GM12865 (cell line): ENCODE data around the gene LGALS8.
"Not testable (repeated sequence)": the region's sequence is repeated elsewhere in the genome, so short reads cannot be mapped to it uniquely, and the experiment has no call there.

Experiments used
- DNase-seq: peaks from one replicate; pipeline ENCODE4 v3.0.0; 2010; ENCODE audit warnings: low read depth
- H3K4me3 ChIP-seq: 2 replicates; pipeline ENCODE4 v1.5.1; 2011; ENCODE audit warnings: mild to moderate bottlenecking, low read depth, low read length, control low read depth
- CTCF ChIP-seq: IDR thresholded peaks from 2 replicates; pipeline ENCODE4 v1.5.1; 2011; ENCODE audit warnings: low read length, control low read depth, low read depth, inconsistent platforms; ENCODE audit not compliant: insufficient read depth; ENCODE audit errors: missing control alignments

Gene LGALS8

GRCh38 chr1:236565530-236565929 is 41.7 kb downstream of the LGALS8 start:
- TF ChIP-seq CTCF, result no peak
- no peak overlapping the region for H3K4me3 ChIP-seq
- no peak for DNase-seq

GRCh38 chr1:236568285-236568894 is 44.6 kb downstream of the LGALS8 start:
- no peak for TF ChIP-seq CTCF
- DNase-seq, result no peak
- no peak overlapping the region for H3K4me3 ChIP-seq

- no peak for TF ChIP-seq CTCF
- no peak for DNase-seq
- H3K4me3 ChIP-seq, result no peak overlapping the region
These were observed 51.7 kb downstream of the LGALS8 start for GRCh38 chr1:236575523-236575922.

- no peak overlapping the region for H3K4me3 ChIP-seq
- DNase-seq, result no peak
- TF ChIP-seq CTCF, result no peak
These were observed 52.2 kb downstream of the LGALS8 start for GRCh38 chr1:236576004-236576403.

GRCh38 chr1:236577041-236577440 is 53.3 kb downstream of the LGALS8 start:
- not testable (repeated sequence) for H3K4me3 ChIP-seq, DNase-seq

- no peak for TF ChIP-seq CTCF
- no peak for DNase-seq
- H3K4me3 ChIP-seq, result no peak overlapping the region
These were observed 54.9 kb downstream of the LGALS8 start for GRCh38 chr1:236578661-236579060.

- H3K4me3 ChIP-seq, DNase-seq: not testable (repeated sequence)
These were observed 56.6 kb downstream of the LGALS8 start for GRCh38 chr1:236580404-236580803.

GRCh38 chr1:236581528-236581927 is 57.7 kb downstream of the LGALS8 start:
- DNase-seq, result no peak
- TF ChIP-seq CTCF, result no peak
- H3K4me3 ChIP-seq, result no peak overlapping the region
